ENCODE results near the gene LARGE1.

LARGE1 gene

GRCh38 chr22:33224841-33225240 is 695.4 kb downstream of the LARGE1 start:
- DNase-seq (ENCODE audit: low read depth) = no peak
